A549 (cell line): ENCODE results near the gene ANKRD50. TPM values are rescaled to one million over a fixed set of nuclear protein-coding genes. Genes with fewer than 3 reads are reported as not detected.

Source experiments
- ATAC-seq, 2 experiments: fragments of 200-7000 bp in 1 of 2; fragments of >200 bp in 1 of 2; cut with Nextera tagmentation in 1 of 2; cut with Tn5 transposase in 1 of 2; 3 replicates each; pipeline versions ENCODE4 v1.8.0 to v1.9.1; 2018 to 2020; ENCODE audit warnings: mild to moderate bottlenecking in 1 of 2, moderate library complexity in 1 of 2
- CTCF ChIA-PET: fragments of 300-600 bp; sonication (Branson Sonifier 250); formaldehyde crosslinking; extraction: SDS; loops from one replicate; lab custom pipeline; 2021; ENCODE audit warnings: antibody characterized with exemption, inconsistent platforms; lab: Yijun Ruan, JAX
- POLR2A ChIA-PET: fragments of 350-600 bp; formaldehyde crosslinking; extraction: SDS; loops from one replicate; lab custom pipeline; 2021; ENCODE audit warnings: antibody characterized with exemption, inconsistent platforms; lab: Yijun Ruan, JAX
- DNase-seq, 2 experiments: peaks; one replicate each; pipeline versions ENCODE4 v3.0.0 to v3.0.0-alpha.2; 2011 to 2016; ENCODE audit warnings: low read depth in 1 of 2, low spot score in 1 of 2
- FAIRE-seq: peaks from 2 replicates; lab custom pipeline; 2011; peaks lifted over from hg19 to GRCh38; lab: Jason Lieb, UNC
- H3K27ac ChIP-seq, 2 experiments: fragments of >200 bp; sonication (Bioruptor Twin); formaldehyde crosslinking; 3 replicates each; pipeline ENCODE4 v1.5.1; 2016 to 2017
- H3K4me1 ChIP-seq: fragments of >200 bp; sonication (Bioruptor Twin); formaldehyde crosslinking; 3 replicates; pipeline ENCODE4 v1.6.1; 2016
- H3K4me2 ChIP-seq: fragments of >200 bp; sonication (Bioruptor Twin); formaldehyde crosslinking; 3 replicates; pipeline ENCODE4 v1.6.1; 2016
- H3K4me3 ChIP-seq: fragments of >200 bp; sonication (Bioruptor Twin); formaldehyde crosslinking; 3 replicates; pipeline ENCODE4 v1.5.1; 2016
- H3K9me3 ChIP-seq: fragments of >200 bp; sonication (Bioruptor Twin); formaldehyde crosslinking; 3 replicates; pipeline ENCODE4 v1.6.1; 2016
- CBX2 ChIP-seq: fragments of 200-600 bp; sonication (generic); IDR thresholded peaks from 2 replicates; pipeline ENCODE4 v1.6.1; 2016; ENCODE audit warnings: low read depth, mild to moderate bottlenecking, borderline replicate concordance
- CEBPB ChIP-seq, 2 experiments: fragments of >200 bp in 1 of 2; sonication (Bioruptor Twin) in 1 of 2; formaldehyde crosslinking in 1 of 2; IDR thresholded peaks; 2 replicates each; pipeline ENCODE4 v1.6.1; 2012 to 2016
- ESRRA ChIP-seq: fragments of 150-350 bp; IDR thresholded peaks from 2 replicates; pipeline ENCODE4 v1.6.1; 2014; ENCODE audit warnings: mild to moderate bottlenecking, low read length, borderline replicate concordance
- FOSB ChIP-seq: fragments of 250-450 bp; sonication (Bioruptor Pico); IDR thresholded peaks from 2 replicates; pipeline ENCODE4 v1.5.0; 2020; ENCODE audit warnings: mild to moderate bottlenecking, moderate library complexity
- FOSL2 ChIP-seq, 2 experiments: fragments of 450-650 bp in 1 of 2; fragments of >200 bp in 1 of 2; sonication (Bioruptor Twin) in 1 of 2; formaldehyde crosslinking; IDR thresholded peaks; 2 replicates each; pipeline versions ENCODE4 v1.5.0 to v1.6.1; 2016 to 2020; ENCODE audit warnings: mild to moderate bottlenecking in 1 of 2, moderate library complexity in 1 of 2
- GATA3 ChIP-seq: IDR thresholded peaks from 2 replicates; pipeline ENCODE4 v1.6.1; 2012; ENCODE audit warnings: borderline replicate concordance
- HDAC2 ChIP-seq: fragments of 200-600 bp; sonication (generic); IDR thresholded peaks from 2 replicates; pipeline ENCODE4 v1.6.1; 2016
- HOXB5 ChIP-seq: fragments of 250-450 bp; sonication (Bioruptor Pico); IDR thresholded peaks from 2 replicates; pipeline ENCODE4 v1.5.0; 2020; ENCODE audit warnings: mild to moderate bottlenecking, moderate library complexity
- JUNB ChIP-seq: fragments of >200 bp; sonication (Bioruptor Twin); formaldehyde crosslinking; IDR thresholded peaks from 2 replicates; pipeline ENCODE4 v1.6.1; 2016
- KDM1A ChIP-seq: fragments of 200-600 bp; sonication (generic); IDR thresholded peaks from 2 replicates; pipeline ENCODE4 v1.6.1; 2016; ENCODE audit warnings: low read depth, mild to moderate bottlenecking
- KDM5A ChIP-seq: fragments of 200-600 bp; sonication (generic); IDR thresholded peaks from 2 replicates; pipeline ENCODE4 v1.6.1; 2016; ENCODE audit warnings: antibody characterized with exemption, mild to moderate bottlenecking
- MYC ChIP-seq: IDR thresholded peaks from 2 replicates; pipeline ENCODE4 v1.6.1; 2012; ENCODE audit warnings: mild to moderate bottlenecking, inconsistent platforms, low read length, improper control_type of control experiment, borderline replicate concordance
- NR3C1 ChIP-seq: fragments of >200 bp; sonication (Bioruptor Twin); formaldehyde crosslinking; IDR thresholded peaks from 3 replicates; pipeline ENCODE4 v1.6.1; 2017
- PHF8 ChIP-seq: fragments of 200-600 bp; sonication (generic); IDR thresholded peaks from 2 replicates; pipeline ENCODE4 v1.6.1; 2016; ENCODE audit warnings: low read depth, mild to moderate bottlenecking, antibody characterized with exemption, moderate library complexity, borderline replicate concordance
- RNF2 ChIP-seq: fragments of 200-600 bp; sonication (generic); IDR thresholded peaks from 2 replicates; pipeline ENCODE4 v1.6.1; 2016; ENCODE audit warnings: low read depth, mild to moderate bottlenecking, antibody characterized with exemption, moderate library complexity, borderline replicate concordance
- TFCP2L1 ChIP-seq: fragments of 250-450 bp; sonication (Bioruptor Pico); IDR thresholded peaks from 2 replicates; pipeline ENCODE4 v1.5.0; 2021; ENCODE audit warnings: mild to moderate bottlenecking
- ZC3H11A ChIP-seq: fragments of 450-650 bp; IDR thresholded peaks from 2 replicates; pipeline ENCODE4 v1.6.1; 2014; ENCODE audit warnings: antibody characterized with exemption, mild to moderate bottlenecking
- ZNF302 ChIP-seq: fragments of 250-450 bp; sonication (Bioruptor Pico); IDR thresholded peaks from 2 replicates; pipeline ENCODE4 v1.9.0; 2021; ENCODE audit warnings: inconsistent platforms, mild to moderate bottlenecking, moderate library complexity
- WGBS: methylation state at CpG from one replicate; pipeline ENCODE4 v1.1.6; 2017; ENCODE audit errors: missing lambda C conversion rate; 5-methylcytosine and 5-hydroxymethylcytosine counted together
- polyA plus RNA-seq, 4 experiments: library from polyadenylated mRNA; depleted of rRNA in 3 of 4; stranded (reverse); fragments of >200 nt; fragmentation: RNase III in 1 of 4; extraction: RNeasy Plus Mini Kit Qiagen cat#74134 plus additional on column Dnase treatment in 1 of 4; gene quantifications; 2 replicates in 3 of 4; 3 replicates in 1 of 4; pipeline ENCODE4 v1.2.3, GENCODE V29; 2011 to 2017
- TF ChIP-seq, protein P1 (sequence below): IDR thresholded peaks from 2 replicates; pipeline ENCODE4 v1.6.1; 2012; ENCODE audit warnings: low read depth, borderline replicate concordance

ANKRD50 gene
- polyA plus RNA-seq, 2 of the 4 experiments (the other 2 are of a cell fraction): 6.5 to 13.0 TPM

DNA sequence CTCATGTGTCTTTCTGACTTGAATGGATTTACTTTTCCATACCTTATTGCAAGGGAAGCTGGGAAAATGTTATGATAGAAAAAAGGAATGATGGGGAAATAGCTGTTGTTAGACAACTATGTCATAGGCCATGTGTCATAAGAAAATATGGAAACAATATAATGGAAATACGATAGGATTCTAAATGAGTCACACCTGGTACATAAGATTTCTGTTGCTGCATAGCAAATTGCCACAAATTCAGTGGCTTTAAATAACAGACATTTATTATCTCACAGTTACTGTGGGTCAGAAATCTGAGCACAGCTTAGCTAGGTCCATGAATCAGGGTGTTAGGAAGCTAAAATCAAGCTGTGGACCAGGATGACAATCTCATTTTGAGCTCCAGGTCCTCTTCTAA, 44.6 kb upstream of the ANKRD50 start:
- 52% methylated on average over 1 of the region's 1 CpG for WGBS
- ChIA-PET POLR2A (no interaction called here), CTCF (no interaction called here)
- Histone ChIP-seq H3K27ac (no peak overlapping the region), H3K4me1 (no peaks in the 10 kb centered on the region; the same call in 2 of the 3 replicates), H3K9me3 (no peaks in the 10 kb centered on the region), H3K4me3 (no peak overlapping the region)
- FAIRE-seq: no peak
- no peak for ATAC-seq
- no peak for DNase-seq
- no peak for TF ChIP-seq PHF8
- TF ChIP-seq HOXB5 (CRISPR knock-in tag): no peak
- no peak for TF ChIP-seq CBX2
- no peak for TF ChIP-seq ZC3H11A
- no peak for TF ChIP-seq FOSL2 (IDR thresholded peaks at IDR 0.05)
- no peak for TF ChIP-seq FOSL2 (CRISPR knock-in tag; IDR thresholded peaks at IDR 0.05)
- no peak for TF ChIP-seq NR3C1
- TF ChIP-seq GATA3: no peak
- no peak for TF ChIP-seq HDAC2
- no peak for TF ChIP-seq KDM1A
- TF ChIP-seq ZNF302 (CRISPR knock-in tag): no peak
- TF ChIP-seq FOSB (CRISPR knock-in tag): no peak
- TF ChIP-seq, all 56 proteins: peak for 0
- H3K4me2 ChIP-seq: no peak overlapping the region

DNA sequence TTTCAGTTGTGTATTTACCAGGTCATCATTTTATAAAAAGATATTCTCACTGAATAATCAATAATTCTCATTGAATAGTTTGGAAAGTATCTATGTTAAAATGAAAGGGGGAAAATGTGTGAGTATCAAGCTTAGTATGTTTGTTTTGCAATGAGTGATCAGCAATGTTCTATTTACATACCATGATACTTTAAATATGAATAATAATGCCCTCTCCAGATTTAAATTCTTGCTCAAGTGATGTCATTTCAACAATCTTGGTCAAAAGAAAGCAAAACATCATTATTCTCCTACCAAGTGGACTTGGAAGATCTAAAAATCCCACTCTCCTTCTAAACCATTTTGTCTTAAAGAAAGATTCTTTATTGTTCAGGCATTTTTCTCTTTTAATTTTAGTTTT, 42.1 kb upstream of the ANKRD50 start:
- FAIRE-seq: no peak
- no peak overlapping the region for H3K27ac ChIP-seq

DNA sequence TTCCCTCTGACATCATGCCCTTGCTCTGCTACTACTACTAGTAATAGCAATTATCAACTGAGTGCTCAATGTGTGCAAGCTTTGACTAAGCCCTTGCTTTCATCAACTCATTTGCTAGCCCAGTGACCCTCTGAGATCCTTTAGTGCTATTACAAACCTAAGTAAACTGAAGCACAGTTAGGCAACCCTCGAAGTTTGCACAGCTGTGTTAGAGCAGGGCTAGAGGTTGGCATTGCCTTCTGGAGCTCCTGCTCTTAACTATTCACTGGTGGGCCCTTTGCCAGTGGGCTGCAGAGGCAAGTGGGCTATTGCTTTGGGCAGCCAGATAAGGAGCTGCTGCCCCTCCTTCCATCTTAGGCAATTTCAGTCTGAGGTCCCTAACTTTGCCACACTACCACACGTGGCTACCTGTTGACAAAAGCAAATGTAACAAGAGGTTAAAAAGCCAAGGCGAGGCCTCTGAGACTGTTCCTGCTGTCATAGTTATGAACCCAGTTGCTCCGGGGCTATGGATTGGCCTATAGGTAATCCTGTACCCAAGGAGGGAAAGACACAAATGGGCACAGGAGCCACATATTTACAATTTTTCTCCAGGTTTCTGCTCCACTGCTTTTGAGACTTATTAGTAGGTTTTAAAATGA, 41.5 kb upstream of the ANKRD50 start:
- DNase-seq (peak in 1 of 2 experiments; percentile 19), ATAC-seq (peak in 1 of 2 experiments; percentile 31; a peak in 1 of 6 replicates), FAIRE-seq (no peak)
- CTCF ChIA-PET: no interaction called here
- H3K9me3 ChIP-seq: no peaks in the 10 kb centered on the region
- WGBS: 10% methylated on average over 3 of the region's 4 CpGs
- no peak for TF ChIP-seq KDM5A
- TF ChIP-seq, protein P1, sequence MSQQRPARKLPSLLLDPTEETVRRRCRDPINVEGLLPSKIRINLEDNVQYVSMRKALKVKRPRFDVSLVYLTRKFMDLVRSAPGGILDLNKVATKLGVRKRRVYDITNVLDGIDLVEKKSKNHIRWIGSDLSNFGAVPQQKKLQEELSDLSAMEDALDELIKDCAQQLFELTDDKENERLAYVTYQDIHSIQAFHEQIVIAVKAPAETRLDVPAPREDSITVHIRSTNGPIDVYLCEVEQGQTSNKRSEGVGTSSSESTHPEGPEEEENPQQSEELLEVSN: no peak
- no peaks in the 10 kb centered on the region; the same call in 2 of the 3 replicates for H3K4me1 ChIP-seq
- H3K4me2 ChIP-seq: no peak overlapping the region
- H3K4me3 ChIP-seq: no peak overlapping the region
- POLR2A ChIA-PET: no interaction called here
- H3K27ac ChIP-seq: no peak overlapping the region

More for the DNA sequence above, 42.1 kb upstream of the ANKRD50 start:
- no peak for TF ChIP-seq ESRRA
- TF ChIP-seq TFCP2L1 (CRISPR knock-in tag): no peak
- CTCF ChIA-PET: no interaction called here
- H3K4me1 ChIP-seq: no peaks in the 10 kb centered on the region; the same call in 2 of the 3 replicates
- H3K4me3 ChIP-seq: no peak overlapping the region
- no peaks in the 10 kb centered on the region for H3K9me3 ChIP-seq
- POLR2A ChIA-PET: no interaction called here
- H3K4me2 ChIP-seq: no peak overlapping the region
- no peak for ATAC-seq
- DNase-seq: no peak

DNA sequence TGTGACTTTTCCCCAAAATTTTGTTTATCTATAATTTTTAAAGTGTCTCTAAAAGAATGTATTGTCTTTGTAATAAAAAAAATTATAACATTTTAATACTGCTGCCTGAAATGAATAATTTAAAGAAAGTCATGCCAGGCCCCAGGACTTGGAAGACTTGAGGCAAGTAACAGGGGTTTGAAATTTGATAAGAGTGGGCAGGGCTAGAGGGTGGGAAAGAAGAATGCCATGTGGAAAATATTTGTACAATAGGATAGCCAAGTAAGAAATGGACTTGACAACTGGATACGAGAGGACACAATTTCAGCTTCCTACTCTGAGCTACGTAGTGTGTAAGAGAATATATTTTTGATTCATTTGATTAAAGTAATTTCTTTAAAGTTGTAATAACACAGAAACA, 36.9 kb upstream of the ANKRD50 start:
- Histone ChIP-seq H3K4me1 (no peaks in the 10 kb centered on the region; the same call in 2 of the 3 replicates), H3K9me3 (no peaks in the 10 kb centered on the region)
- 94% methylated on average over 2 of the region's 2 CpGs for WGBS
- DNase-seq: no peak
- no peak for FAIRE-seq
- TF ChIP-seq MYC (no peak), RNF2 (no peak)
- TF ChIP-seq, all 56 proteins: peak for 0
- no peak for ATAC-seq
- Histone ChIP-seq H3K27ac (no peak overlapping the region), H3K4me3 (no peak overlapping the region), H3K4me2 (no peak overlapping the region)
- CTCF ChIA-PET: no interaction called here
- POLR2A ChIA-PET: no interaction called here

DNA sequence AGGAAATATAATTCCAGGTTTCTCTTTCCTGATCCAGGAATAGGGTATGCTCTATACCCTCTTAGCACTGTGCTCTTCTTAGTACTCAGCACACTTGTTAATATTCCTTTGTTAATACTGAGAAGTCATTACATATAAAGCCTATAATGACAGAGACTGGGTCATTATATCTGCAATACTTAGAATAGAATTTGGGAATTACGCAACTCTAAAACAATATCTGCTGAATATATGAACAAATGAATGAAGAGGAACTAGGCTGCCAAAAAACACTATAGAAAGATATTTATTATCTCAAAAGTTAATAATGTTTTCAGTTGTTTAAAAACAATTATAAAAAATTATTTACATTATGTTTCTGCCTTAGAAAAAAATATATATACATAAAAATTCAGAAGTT, 36.4 kb upstream of the ANKRD50 start:
- 92% methylated on average over 1 of the region's 1 CpG for WGBS
- ChIA-PET POLR2A (no interaction called here), CTCF (no interaction called here)

More for the DNA sequence above, 36.4 kb upstream of the ANKRD50 start:
- no peak for ATAC-seq
- TF ChIP-seq JUNB: no peak
- 0 out of 4 replicates have a peak, but pooled peaks of 1 of the 2 experiments have one; percentile 30 for TF ChIP-seq CEBPB (IDR thresholded peaks at IDR 0.05)
- no peak overlapping the region for H3K27ac ChIP-seq
- FAIRE-seq: no peak
- no peaks in the 10 kb centered on the region; the same call in 2 of the 3 replicates for H3K4me1 ChIP-seq
- H3K9me3 ChIP-seq: no peaks in the 10 kb centered on the region
- no peak overlapping the region for H3K4me3 ChIP-seq
- DNase-seq: no peak
- H3K4me2 ChIP-seq: no peak overlapping the region
